Neural cell (in vitro differentiated cells): Measurements from ENCODE around the gene POLN. TPM values are rescaled to one million over a fixed set of nuclear protein-coding genes. Genes with fewer than 3 reads are reported as not detected.
"Not testable (repeated sequence)": the region's sequence is repeated elsewhere in the genome, so short reads cannot be mapped to it uniquely, and the experiment has no call there.

Experiments used
- H2AFZ ChIP-seq: fragments of 200-600, 300-800 bp; sonication (generic), shearing (Covaris generic); 2 replicates; pipeline ENCODE4 v1.6.0; 2014; ENCODE audit warnings: low read depth, mild to moderate bottlenecking, antibody characterized with exemption, low read length, moderate library complexity
- H3F3A ChIP-seq: fragments of 200-600 bp; shearing (Covaris generic); 2 replicates; pipeline ENCODE4 v1.6.1; 2016; ENCODE audit warnings: mild to moderate bottlenecking, moderate library complexity, mixed read lengths, antibody characterized with exemption, low read length; ENCODE audit not compliant: insufficient read depth, poor library complexity, severe bottlenecking
- H3K27ac ChIP-seq: fragments of 200-600, 300-800 bp; sonication (generic), shearing (Covaris generic); 2 replicates; pipeline ENCODE4 v1.5.1; 2014; ENCODE audit warnings: mild to moderate bottlenecking, low read length, moderate library complexity
- H3K27me3 ChIP-seq: fragments of 300-800, 200-600 bp; sonication (generic), shearing (Covaris generic); 2 replicates; pipeline ENCODE4 v1.6.0; 2014; ENCODE audit warnings: mild to moderate bottlenecking, low read depth, low read length, moderate library complexity; ENCODE audit not compliant: insufficient read depth
- H3K36me3 ChIP-seq: fragments of 300-800, 200-600 bp; sonication (generic), shearing (Covaris generic); 2 replicates; pipeline ENCODE4 v1.5.1; 2014; ENCODE audit warnings: mild to moderate bottlenecking, antibody characterized with exemption, low read length, moderate library complexity; ENCODE audit not compliant: insufficient read depth
- H3K4me2 ChIP-seq: fragments of 300-800, 200-600 bp; sonication (generic), shearing (Covaris generic); 2 replicates; pipeline ENCODE4 v1.6.0; 2014; ENCODE audit warnings: mild to moderate bottlenecking, low read length
- H3K4me3 ChIP-seq: fragments of 300-800, 200-600 bp; sonication (generic), shearing (Covaris generic); 2 replicates; pipeline ENCODE4 v1.5.1; 2014; ENCODE audit warnings: mild to moderate bottlenecking, low read length, moderate library complexity
- H3K79me2 ChIP-seq: fragments of 200-600 bp; shearing (Covaris generic); replicated peaks from 2 replicates; pipeline ENCODE4 v1.6.0; 2014; ENCODE audit warnings: mild to moderate bottlenecking, low read length, moderate library complexity; ENCODE audit not compliant: insufficient read depth
- H3K9ac ChIP-seq: fragments of 300-800, 200-600 bp; sonication (generic), shearing (Covaris generic); 2 replicates; pipeline ENCODE4 v1.6.1; 2016; ENCODE audit warnings: mild to moderate bottlenecking, low read length, mixed read lengths
- H3K9me2 ChIP-seq: fragments of 200-600 bp; shearing (Covaris generic); 2 replicates; pipeline ENCODE4 v1.6.1; 2016; ENCODE audit warnings: mild to moderate bottlenecking, low read length, mixed read lengths; ENCODE audit not compliant: insufficient read depth
- H3K9me3 ChIP-seq: fragments of 200-600, 300-800 bp; sonication (generic), shearing (Covaris generic); 2 replicates; pipeline ENCODE4 v1.6.1; 2016; ENCODE audit warnings: mild to moderate bottlenecking, mixed run types, low read length, moderate library complexity, mixed read lengths
- H4K20me1 ChIP-seq: fragments of 200-600 bp; shearing (Covaris generic); 2 replicates; pipeline ENCODE4 v1.6.1; 2016; ENCODE audit warnings: mild to moderate bottlenecking, mixed run types; ENCODE audit not compliant: insufficient read depth
- EP300 ChIP-seq: fragments of 450-650 bp; conservative IDR thresholded peaks from 2 replicates; pipeline ENCODE4 v1.6.1; 2014; ENCODE audit warnings: antibody characterized with exemption, mild to moderate bottlenecking, moderate library complexity; ENCODE audit not compliant: poor library complexity, severe bottlenecking
- EZH2 ChIP-seq: fragments of 200-600, 300-800 bp; shearing (Covaris generic), sonication (generic); IDR thresholded peaks from 2 replicates; pipeline ENCODE4 v1.6.1; 2014; ENCODE audit warnings: antibody characterized with exemption, low read length, borderline replicate concordance, mild to moderate bottlenecking; ENCODE audit not compliant: insufficient read depth, poor library complexity, severe bottlenecking
- MXI1 ChIP-seq: fragments of 450-650 bp; conservative IDR thresholded peaks from 2 replicates; pipeline ENCODE4 v1.6.1; 2014; ENCODE audit warnings: antibody characterized with exemption, mild to moderate bottlenecking; ENCODE audit not compliant: poor library complexity, severe bottlenecking
- POLR2AphosphoS5 ChIP-seq: IDR thresholded peaks from 2 replicates; pipeline ENCODE4 v1.6.1; 2012
- RAD21 ChIP-seq: fragments of 450-650 bp; conservative IDR thresholded peaks from 2 replicates; pipeline ENCODE4 v1.6.1; 2014; ENCODE audit warnings: antibody characterized with exemption, mild to moderate bottlenecking, moderate library complexity
- REST ChIP-seq: IDR thresholded peaks from 2 replicates; pipeline ENCODE4 v1.6.1; 2012; ENCODE audit warnings: borderline replicate concordance
- SMC3 ChIP-seq: fragments of 450-650 bp; conservative IDR thresholded peaks from 2 replicates; pipeline ENCODE4 v1.6.1; 2014; ENCODE audit warnings: antibody characterized with exemption, mild to moderate bottlenecking, moderate library complexity; ENCODE audit not compliant: poor library complexity
- TAF1 ChIP-seq: IDR thresholded peaks from 2 replicates; pipeline ENCODE4 v1.6.1; 2012; ENCODE audit warnings: low read depth
- polyA plus RNA-seq: library from polyadenylated mRNA; depleted of rRNA; stranded (reverse); fragments of >200 nt; gene quantifications from 2 replicates; pipeline ENCODE4 v1.2.3, GENCODE V29; 2014
- TF ChIP-seq, protein P1 (sequence below): fragments of 450-650 bp; IDR thresholded peaks from 2 replicates; pipeline ENCODE4 v1.5.1; 2014; ENCODE audit warnings: antibody characterized with exemption, mild to moderate bottlenecking, moderate library complexity; ENCODE audit not compliant: poor library complexity, severe bottlenecking

The POLN gene
- polyA plus RNA-seq, 1 donor from 2014 or later, result 1.1 TPM

DNA sequence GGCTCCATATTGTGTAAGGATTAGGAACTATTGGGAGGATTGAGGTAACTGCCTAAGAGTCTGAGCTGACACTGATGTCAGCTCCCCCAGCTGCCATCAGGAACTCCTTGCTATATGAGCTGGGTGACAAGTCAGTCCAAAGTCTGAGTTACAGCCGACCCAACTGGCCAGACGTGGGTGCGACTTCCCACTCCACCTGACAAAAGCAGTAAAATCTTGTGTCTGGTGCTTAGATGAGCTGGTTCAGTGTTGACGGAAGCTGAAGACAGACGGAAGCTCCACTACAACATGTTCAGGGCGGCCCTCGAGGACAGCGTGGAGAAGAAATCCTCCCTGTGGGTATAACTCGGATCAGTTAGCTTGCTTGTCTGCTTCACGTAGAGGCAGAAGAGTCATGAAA is 205.6 kb downstream of the POLN start:
- Histone ChIP-seq H3K9me3 (peaks cover 6% of the 10 kb centered on the region), H3K27me3 (peaks cover 19% of the 10 kb centered on the region), H2AFZ (no peak overlapping the region)

DNA sequence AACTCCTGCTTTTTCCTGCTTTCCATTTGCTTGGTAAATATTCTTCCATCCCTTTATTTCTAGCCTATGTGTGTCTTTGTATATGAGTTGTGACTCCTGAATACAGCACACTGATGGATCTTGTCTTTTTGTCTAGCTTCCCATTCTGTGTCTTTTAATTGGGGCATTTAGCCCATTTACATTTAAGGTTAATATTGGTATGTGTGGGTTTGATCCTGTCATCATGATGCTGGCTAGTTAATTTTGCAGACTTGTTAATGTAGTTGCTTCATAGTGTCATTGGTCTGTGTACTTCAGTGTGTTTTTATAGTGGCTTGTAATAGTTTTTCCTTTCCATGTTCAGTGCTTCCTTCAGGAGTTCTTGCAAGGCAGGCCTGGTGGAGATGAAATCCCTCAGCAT is 210.8 kb downstream of the POLN start:
- H3K4me2 ChIP-seq, H3K9me3 ChIP-seq, H3K9ac ChIP-seq, H3K27ac ChIP-seq, H3K9me2 ChIP-seq, H3F3A ChIP-seq, H3K27me3 ChIP-seq, H3K4me3 ChIP-seq, H4K20me1 ChIP-seq, H3K79me2 ChIP-seq, H2AFZ ChIP-seq, H3K36me3 ChIP-seq: not testable (repeated sequence)

More for the DNA sequence above, 205.6 kb downstream of the POLN start:
- Histone ChIP-seq H3K4me2 (no peak overlapping the region), H3K36me3 (no peaks in the 10 kb centered on the region), H4K20me1 (no peaks in the 10 kb centered on the region), H3F3A (no peaks in the 10 kb centered on the region), H3K4me3 (no peak overlapping the region), H3K9ac (no peak overlapping the region), H3K79me2 (no peaks in the 10 kb centered on the region), H3K9me2 (no peaks in the 10 kb centered on the region), H3K27ac (no peak overlapping the region)
- TF ChIP-seq TAF1, result no peak
- no peak for TF ChIP-seq EZH2
- TF ChIP-seq, protein P1, sequence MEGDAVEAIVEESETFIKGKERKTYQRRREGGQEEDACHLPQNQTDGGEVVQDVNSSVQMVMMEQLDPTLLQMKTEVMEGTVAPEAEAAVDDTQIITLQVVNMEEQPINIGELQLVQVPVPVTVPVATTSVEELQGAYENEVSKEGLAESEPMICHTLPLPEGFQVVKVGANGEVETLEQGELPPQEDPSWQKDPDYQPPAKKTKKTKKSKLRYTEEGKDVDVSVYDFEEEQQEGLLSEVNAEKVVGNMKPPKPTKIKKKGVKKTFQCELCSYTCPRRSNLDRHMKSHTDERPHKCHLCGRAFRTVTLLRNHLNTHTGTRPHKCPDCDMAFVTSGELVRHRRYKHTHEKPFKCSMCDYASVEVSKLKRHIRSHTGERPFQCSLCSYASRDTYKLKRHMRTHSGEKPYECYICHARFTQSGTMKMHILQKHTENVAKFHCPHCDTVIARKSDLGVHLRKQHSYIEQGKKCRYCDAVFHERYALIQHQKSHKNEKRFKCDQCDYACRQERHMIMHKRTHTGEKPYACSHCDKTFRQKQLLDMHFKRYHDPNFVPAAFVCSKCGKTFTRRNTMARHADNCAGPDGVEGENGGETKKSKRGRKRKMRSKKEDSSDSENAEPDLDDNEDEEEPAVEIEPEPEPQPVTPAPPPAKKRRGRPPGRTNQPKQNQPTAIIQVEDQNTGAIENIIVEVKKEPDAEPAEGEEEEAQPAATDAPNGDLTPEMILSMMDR, result no peak
- no peak for TF ChIP-seq EP300
- no peak for TF ChIP-seq MXI1
- no peak for TF ChIP-seq REST
- no peak for TF ChIP-seq RAD21
- TF ChIP-seq SMC3, result no peak
- no peak for TF ChIP-seq POLR2AphosphoS5

- not testable (repeated sequence) for H3K9me2 ChIP-seq, H3K27me3 ChIP-seq, H3K9ac ChIP-seq, H3K9me3 ChIP-seq, H3K79me2 ChIP-seq, H3K4me3 ChIP-seq, H3K27ac ChIP-seq, H4K20me1 ChIP-seq, H3F3A ChIP-seq, H3K4me2 ChIP-seq, H3K36me3 ChIP-seq, H2AFZ ChIP-seq
Observed at GRCh38 chr4:2027120-2027519, 214.8 kb downstream of the POLN start.
